ENCODE data around the gene BCDIN3D. TPM values are rescaled to one million over a fixed set of nuclear protein-coding genes. Genes with fewer than 3 reads are reported as not detected.

The BCDIN3D gene
- total and polyA plus RNA-seq, 2 donors (not counting 3 experiments of a cell fraction or from before 2014, with no cell fraction given), result 1.8 to 3.1 TPM

DNA sequence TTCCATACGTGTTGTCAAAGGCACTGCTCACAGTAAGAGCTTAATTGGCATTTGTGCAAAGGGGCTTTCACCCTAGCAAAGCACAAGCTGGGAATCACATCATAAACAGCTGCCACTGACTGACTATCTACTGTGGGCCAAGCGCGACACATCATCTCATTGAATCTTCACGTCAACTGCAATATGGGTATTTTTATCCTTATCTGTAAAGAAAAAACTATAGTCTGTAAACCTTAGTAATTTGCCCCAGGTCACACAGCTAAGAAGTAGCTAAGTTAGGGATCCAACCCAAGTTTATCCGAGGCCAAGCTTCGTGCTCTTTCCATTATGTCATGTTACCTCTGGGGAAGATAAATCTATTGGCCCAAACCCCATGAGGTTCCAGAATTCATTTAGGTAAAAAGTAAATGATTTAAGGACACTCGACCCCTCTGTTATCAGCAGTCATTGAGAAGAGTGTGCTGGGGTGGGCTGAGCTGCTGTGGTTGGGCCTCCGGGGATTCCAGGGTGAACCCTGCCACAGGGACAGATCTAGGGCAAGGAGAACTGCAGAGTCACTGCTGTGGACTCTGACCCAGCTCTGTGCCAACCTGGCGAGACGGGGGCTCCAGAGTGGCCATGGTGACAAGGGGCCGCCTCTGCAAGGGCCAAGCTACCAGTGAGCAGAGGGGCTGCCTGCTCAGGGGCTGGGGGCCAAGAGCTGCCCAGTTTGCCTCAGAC is 42.3 kb downstream of the BCDIN3D start:
- dilution Hi-C loops (cut with MboI; ENCODE audit: extremely low pct_ligation_motif_present, low sequenced_read_pairs), result no loop called here

GRCh38 chr12:49798934-49799333 is 44.0 kb downstream of the BCDIN3D start:
- H3K9ac ChIP-seq (replicated peaks; ENCODE audit: extremely low read depth, insufficient read depth, low read length), result no peak overlapping the region
- ChIA-PET CTCF (interaction anchor here (1.2 to 5.7 kb wide), 3 partner anchors 12 to 41 kb away, joined by 3 to 25 read pairs (median 4); no protein-coding TSS in a partner anchor), POLR2A (interaction anchor here (0.7 kb wide), 1 partner anchor 30 kb away, joined by 3 read pairs; the partner anchor contains the start of gene NCKAP5L)
- TF ChIP-seq MAX (IDR thresholded peaks at IDR 0.05; ENCODE audit: insufficient read depth, insufficient read length) (no peak), GATA2 (IDR thresholded peaks at IDR 0.05; ENCODE audit: insufficient read depth, insufficient read length, low read depth, low read length) (no peak), EZH2 (IDR thresholded peaks at IDR 0.05; ENCODE audit: borderline replicate concordance, low read depth, low read length, severe bottlenecking) (no peak), JUN (IDR thresholded peaks at IDR 0.05; ENCODE audit: borderline replicate concordance, insufficient read depth, insufficient read length, low read depth) (no peak), POLR2A (IDR thresholded peaks at IDR 0.05; ENCODE audit: low read depth, low read length) (no peak), FOS (IDR thresholded peaks at IDR 0.05; ENCODE audit: borderline replicate concordance, insufficient read depth, low read length) (no peak), POLR2AphosphoS5 (IDR thresholded peaks at IDR 0.05; ENCODE audit: insufficient read depth, low read depth, low read length) (no peak), CTCF (IDR thresholded peaks at IDR 0.05; ENCODE audit: extremely low read depth in 1 of 2, insufficient read depth in 1 of 2, low read depth in 1 of 2, low read length in 2 of 2) (no peak), MYC (IDR thresholded peaks at IDR 0.05; ENCODE audit: low read depth, low read length) (no peak)
- no peaks in the 10 kb centered on the region for H4K20me1 ChIP-seq (replicated peaks; ENCODE audit: control insufficient read depth, extremely low read depth, insufficient read depth, low read length)
- DNase-seq (ENCODE audit: low read depth, low spot score), result no peak
- H3K9me3 ChIP-seq (replicated peaks; ENCODE audit: control insufficient read depth, insufficient read depth, low read length), result no peaks in the 10 kb centered on the region
- FAIRE-seq, result no peak
- H3K4me2 ChIP-seq (ENCODE audit: insufficient read depth, low read length), result no peak overlapping the region
- H3K27ac ChIP-seq (ENCODE audit: insufficient read depth, low read depth, low read length), result no peak overlapping the region
- no peak overlapping the region for H2AFZ ChIP-seq (ENCODE audit: low read depth, low read length)
- H3K4me3 ChIP-seq (replicated peaks in 1 of 3; ENCODE audit: insufficient read depth in 1 of 3, low read depth in 1 of 3, low read length in 3 of 3), result no peak overlapping the region
- no peaks in the 10 kb centered on the region for H3K4me1 ChIP-seq (ENCODE audit: control insufficient read depth, extremely low read depth, insufficient read depth, low read length)
- dilution Hi-C loops (cut with MboI; ENCODE audit: extremely low pct_ligation_motif_present, low sequenced_read_pairs) (no loop called here), intact Hi-C loops (cut with micrococcal nuclease) (no loop called here)
- no peaks in the 10 kb centered on the region for H3K9me1 ChIP-seq (replicated peaks; ENCODE audit: control insufficient read depth, extremely low read depth, insufficient read depth, low read length)
- H3K27me3 ChIP-seq (ENCODE audit: control insufficient read depth in 2 of 2, insufficient read depth in 2 of 2, low read length in 2 of 2), result no peaks in the 10 kb centered on the region
- BruUV-seq (replicated peaks), result no TSS peak
- no peaks in the 10 kb centered on the region for H3K79me2 ChIP-seq (ENCODE audit: control insufficient read depth, insufficient read depth, low read length)
- peaks cover 13 to 64% of the 10 kb centered on the region in 2 experiments for H3K36me3 ChIP-seq (ENCODE audit: control insufficient read depth in 2 of 2, extremely low read depth in 1 of 2, insufficient read depth in 2 of 2, low read length in 2 of 2)

More for the DNA sequence above, 42.3 kb downstream of the BCDIN3D start:
- Histone ChIP-seq H3K4me2 (ENCODE audit: insufficient read depth, low read length) (no peak overlapping the region), H3K4me3 (replicated peaks in 1 of 3; ENCODE audit: insufficient read depth in 1 of 3, low read depth in 1 of 3, low read length in 3 of 3) (no peak overlapping the region), H4K20me1 (replicated peaks; ENCODE audit: control insufficient read depth, extremely low read depth, insufficient read depth, low read length) (no peaks in the 10 kb centered on the region), H3K79me2 (ENCODE audit: control insufficient read depth, insufficient read depth, low read length) (no peaks in the 10 kb centered on the region), H3K27ac (ENCODE audit: insufficient read depth, low read depth, low read length) (no peak overlapping the region), H3K9me3 (replicated peaks; ENCODE audit: control insufficient read depth, insufficient read depth, low read length) (no peaks in the 10 kb centered on the region), H3K36me3 (ENCODE audit: control insufficient read depth in 2 of 2, extremely low read depth in 1 of 2, insufficient read depth in 2 of 2, low read length in 2 of 2) (peaks cover 16 to 69% of the 10 kb centered on the region in 2 experiments), H3K4me1 (ENCODE audit: control insufficient read depth, extremely low read depth, insufficient read depth, low read length) (no peaks in the 10 kb centered on the region), H2AFZ (ENCODE audit: low read depth, low read length) (no peak overlapping the region), H3K9ac (replicated peaks; ENCODE audit: extremely low read depth, insufficient read depth, low read length) (no peak overlapping the region), H3K27me3 (ENCODE audit: control insufficient read depth in 2 of 2, insufficient read depth in 2 of 2, low read length in 2 of 2) (no peaks in the 10 kb centered on the region), H3K9me1 (replicated peaks; ENCODE audit: control insufficient read depth, extremely low read depth, insufficient read depth, low read length) (no peaks in the 10 kb centered on the region)
- ChIA-PET POLR2A (no interaction called here), CTCF (interaction anchor here (1.2 to 5.7 kb wide), 4 partner anchors 17 to 39 kb away, joined by 3 to 25 read pairs (median 3); no protein-coding TSS in a partner anchor)
- no peak for TF ChIP-seq GATA2 (IDR thresholded peaks at IDR 0.05; ENCODE audit: insufficient read depth, insufficient read length, low read depth, low read length)
- no peak for TF ChIP-seq POLR2A (IDR thresholded peaks at IDR 0.05; ENCODE audit: low read depth, low read length)
- TF ChIP-seq MAX (IDR thresholded peaks at IDR 0.05; ENCODE audit: insufficient read depth, insufficient read length), result no peak
- FAIRE-seq (no peak), DNase-seq (ENCODE audit: low read depth, low spot score) (no peak)
- intact Hi-C loops (cut with micrococcal nuclease), result no loop called here
- no TSS peak for BruUV-seq (replicated peaks)
